Right lung (tissue), 5 donors: ENCODE measurements around the gene ZSWIM3. TPM values are rescaled to one million over a fixed set of nuclear protein-coding genes. Genes with fewer than 3 reads are reported as not detected.
A peak's percentile ranks its signal among the peaks of the same experiment; 100 is the strongest.
"Not testable (repeated sequence)": the region's sequence is repeated elsewhere in the genome, so short reads cannot be mapped to it uniquely, and the experiment has no call there.

Experiments
- DNase-seq, 2 donors: peaks; one replicate each; pipeline ENCODE4 v3.0.0-alpha.2; 2013
- polyA plus RNA-seq, 5 donors: library from polyadenylated mRNA; unstranded; fragments of 120-200 nt; gene quantifications; one replicate each; pipeline versions ENCODE4 v1.2.1 to v1.2.3, GENCODE V29; 2013; ENCODE audit warnings: inconsistent platforms in 1 of 5, low replicate concordance in 1 of 5; ENCODE audit not compliant: insufficient read length in 5 of 5, insufficient read depth in 1 of 5

The ZSWIM3 gene
- polyA plus RNA-seq, 5 donors = 5.0 to 5.9 (median 5.4) TPM

DNA sequence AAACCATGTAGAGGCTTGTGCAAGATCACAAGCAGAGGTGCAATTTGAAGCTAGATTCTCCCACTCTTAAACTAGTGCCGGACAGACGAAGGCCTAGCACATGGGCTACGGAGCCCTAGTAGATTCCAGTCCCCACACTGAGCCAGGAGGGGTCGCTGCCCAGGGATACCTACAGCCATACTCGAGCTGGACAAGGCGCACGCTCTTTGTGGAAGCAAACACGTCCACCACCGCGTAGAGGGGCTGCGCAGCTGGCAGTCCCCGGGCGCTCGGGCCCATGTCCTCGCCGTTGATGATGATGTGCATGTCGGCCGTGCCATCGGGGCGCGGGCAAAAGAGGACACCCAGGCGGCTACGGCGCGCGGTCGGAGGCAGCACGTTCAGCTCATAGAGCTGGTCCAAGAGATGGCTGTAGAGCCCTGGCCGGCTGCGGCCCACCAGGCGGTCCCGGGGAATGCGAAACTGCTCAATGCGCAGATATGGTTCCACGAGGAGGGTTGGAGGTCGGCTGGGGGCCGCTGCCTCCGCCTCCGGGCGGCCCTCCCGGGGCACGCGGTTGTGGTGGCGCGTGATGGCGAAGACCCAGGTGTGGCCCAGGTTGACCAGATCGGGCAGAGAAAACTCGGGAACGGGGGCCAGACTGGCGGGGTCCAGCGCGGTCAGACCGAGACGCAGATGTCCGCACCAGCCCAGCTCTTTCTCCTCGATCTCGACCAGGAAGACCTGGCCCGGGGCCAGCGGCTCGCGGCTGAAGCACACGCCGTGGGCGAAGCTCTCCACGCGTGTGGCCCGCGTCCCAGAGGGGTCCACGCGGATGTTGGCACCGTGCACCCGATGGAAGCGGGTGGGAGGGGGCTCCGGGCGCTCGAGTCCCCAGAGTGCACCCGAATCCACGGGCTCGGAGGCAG is 32.9 kb downstream of the ZSWIM3 start:
- DNase-seq = peak; percentile 70 to 76

DNA sequence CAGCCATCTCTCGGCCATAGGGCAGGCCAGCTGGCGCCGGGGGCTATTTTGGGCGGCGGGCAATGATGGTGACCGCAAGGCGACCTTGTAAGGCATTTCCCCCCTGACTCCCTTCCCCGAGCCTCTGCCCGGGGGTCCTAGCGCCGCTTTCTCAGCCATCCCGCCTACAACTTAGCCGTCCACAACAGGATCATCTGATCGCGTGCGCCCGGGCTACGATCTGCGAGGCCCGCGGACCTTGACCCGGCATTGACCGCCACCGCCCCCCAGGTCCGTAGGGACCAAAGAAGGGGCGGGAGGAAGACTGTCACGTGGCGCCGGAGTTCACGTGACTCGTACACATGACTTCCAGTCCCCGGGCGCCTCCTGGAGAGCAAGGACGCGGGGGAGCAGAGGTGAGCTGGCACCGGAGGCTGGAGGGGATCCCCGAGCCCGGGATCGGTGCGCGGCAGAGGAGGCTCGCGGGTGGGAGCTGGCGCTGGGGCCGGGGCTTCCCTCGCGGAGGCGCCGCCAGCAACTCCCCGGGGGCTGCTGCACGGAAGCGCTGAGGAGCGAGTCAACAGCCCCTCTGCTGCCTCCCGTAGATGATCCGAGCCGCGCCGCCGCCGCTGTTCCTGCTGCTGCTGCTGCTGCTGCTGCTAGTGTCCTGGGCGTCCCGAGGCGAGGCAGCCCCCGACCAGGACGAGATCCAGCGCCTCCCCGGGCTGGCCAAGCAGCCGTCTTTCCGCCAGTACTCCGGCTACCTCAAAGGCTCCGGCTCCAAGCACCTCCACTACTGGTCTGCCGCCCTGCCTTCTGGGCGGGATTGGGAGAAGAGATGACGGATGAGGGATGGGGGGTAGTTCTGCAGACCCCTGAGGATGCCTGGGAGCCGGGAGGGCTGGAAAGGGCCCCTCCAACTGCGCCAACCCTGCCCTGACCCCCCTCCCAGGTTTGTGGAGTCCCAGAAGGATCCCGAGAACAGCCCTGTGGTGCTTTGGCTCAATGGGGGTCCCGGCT is 33.9 kb downstream of the ZSWIM3 start, which contains the start of the genes CTSA and NEURL2:
CTSA (plus strand) TSS at position 351 of the 999 bp plus-strand sequence; CDS start at position 585, 234 bp downstream.
NEURL2 (minus strand) TSS at position 224 of the 999 bp plus-strand sequence; CDS start at position 7, 217 bp downstream.
- peak; percentile 88 to 91 for DNase-seq

DNA sequence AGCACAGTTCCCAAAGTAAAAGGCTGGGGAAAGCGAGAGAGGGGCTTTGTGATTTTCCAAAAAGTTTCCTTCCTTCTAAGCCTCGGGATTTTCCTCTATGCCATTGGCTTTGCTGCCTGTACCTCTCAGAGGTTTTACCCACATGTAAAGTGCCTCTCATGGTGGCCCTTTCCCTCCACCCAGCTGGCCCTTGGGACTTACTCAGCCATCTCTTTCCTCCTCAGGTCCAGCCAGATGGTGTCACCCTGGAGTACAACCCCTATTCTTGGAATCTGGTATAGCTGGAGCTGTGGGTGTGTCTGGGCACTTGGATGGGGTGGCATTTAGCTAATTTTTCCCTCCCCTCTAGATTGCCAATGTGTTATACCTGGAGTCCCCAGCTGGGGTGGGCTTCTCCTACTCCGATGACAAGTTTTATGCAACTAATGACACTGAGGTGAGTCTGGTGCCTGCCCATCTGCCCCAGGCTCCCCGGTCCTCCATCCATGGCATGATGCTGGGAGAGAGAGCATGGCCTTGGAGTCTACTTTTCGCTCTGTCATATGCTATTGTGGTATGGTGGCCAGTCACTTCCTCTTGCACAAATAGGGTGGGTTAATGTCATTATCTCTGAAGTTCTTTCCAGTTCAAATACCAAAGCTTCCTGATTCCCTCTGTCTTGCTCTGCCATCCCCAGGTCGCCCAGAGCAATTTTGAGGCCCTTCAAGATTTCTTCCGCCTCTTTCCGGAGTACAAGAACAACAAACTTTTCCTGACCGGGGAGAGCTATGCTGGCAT is 34.8 kb downstream of the ZSWIM3 start:
- DNase-seq = peak in 1 of 2 donors; percentile 2

DNA sequence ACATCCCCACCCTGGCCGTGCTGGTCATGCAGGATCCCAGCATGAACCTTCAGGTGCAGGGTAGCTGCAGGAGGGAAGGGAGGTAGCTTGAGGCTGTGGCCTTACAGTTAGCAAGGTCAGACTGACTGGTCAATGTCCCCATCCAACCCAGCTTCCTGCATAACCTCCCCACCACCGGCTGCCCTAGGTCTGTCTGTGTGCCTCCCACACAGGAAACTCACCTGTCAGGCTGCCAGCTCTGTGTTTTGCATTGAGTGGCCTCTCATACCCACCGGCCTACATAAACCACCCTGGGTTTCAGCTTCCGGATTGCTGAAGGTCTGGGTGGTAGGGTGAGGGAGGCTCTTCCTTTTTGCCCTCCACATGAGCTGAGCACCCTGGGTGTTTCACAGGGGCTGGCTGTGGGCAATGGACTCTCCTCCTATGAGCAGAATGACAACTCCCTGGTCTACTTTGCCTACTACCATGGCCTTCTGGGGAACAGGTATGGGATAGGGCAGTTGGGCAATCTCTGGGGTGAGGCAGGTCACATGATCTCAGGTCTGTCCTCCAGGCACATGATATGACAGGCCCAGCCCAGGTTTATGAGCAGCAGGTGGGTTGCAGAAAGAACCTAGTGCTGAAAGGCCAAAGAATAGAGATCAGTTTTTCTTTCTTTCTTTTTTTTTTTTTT is 35.5 kb downstream of the ZSWIM3 start:
- no peak for DNase-seq

DNA sequence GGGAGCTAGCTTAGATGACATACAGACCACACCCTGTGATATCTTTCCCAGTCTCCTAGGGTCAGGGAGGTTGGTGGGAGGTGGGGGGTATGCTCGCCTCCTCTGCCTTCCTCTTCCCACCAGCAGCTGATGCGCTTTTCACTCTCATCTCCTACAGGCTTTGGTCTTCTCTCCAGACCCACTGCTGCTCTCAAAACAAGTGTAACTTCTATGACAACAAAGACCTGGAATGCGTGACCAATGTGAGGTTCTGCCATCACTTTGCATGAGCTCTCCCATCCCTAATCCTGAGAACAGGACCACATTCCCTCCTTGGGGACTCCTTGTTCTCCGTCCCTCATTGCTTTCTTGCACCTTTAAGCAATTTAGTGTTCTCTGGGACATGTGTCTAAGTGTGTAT is 36.4 kb downstream of the ZSWIM3 start:
- no peak for DNase-seq

DNA sequence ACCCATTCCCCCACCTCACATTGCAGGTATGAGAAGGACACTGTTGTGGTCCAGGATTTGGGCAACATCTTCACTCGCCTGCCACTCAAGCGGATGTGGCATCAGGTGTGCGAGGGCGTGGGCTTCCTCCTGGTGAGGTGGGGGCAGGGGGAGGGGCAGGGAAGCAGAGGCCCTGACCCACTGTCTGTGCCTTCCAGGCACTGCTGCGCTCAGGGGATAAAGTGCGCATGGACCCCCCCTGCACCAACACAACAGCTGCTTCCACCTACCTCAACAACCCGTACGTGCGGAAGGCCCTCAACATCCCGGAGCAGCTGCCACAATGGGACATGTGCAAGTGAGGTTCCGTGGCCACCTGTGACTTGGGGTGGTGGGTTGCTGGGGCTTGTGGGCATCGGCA is 37.4 kb downstream of the ZSWIM3 start:
- no peak for DNase-seq

DNA sequence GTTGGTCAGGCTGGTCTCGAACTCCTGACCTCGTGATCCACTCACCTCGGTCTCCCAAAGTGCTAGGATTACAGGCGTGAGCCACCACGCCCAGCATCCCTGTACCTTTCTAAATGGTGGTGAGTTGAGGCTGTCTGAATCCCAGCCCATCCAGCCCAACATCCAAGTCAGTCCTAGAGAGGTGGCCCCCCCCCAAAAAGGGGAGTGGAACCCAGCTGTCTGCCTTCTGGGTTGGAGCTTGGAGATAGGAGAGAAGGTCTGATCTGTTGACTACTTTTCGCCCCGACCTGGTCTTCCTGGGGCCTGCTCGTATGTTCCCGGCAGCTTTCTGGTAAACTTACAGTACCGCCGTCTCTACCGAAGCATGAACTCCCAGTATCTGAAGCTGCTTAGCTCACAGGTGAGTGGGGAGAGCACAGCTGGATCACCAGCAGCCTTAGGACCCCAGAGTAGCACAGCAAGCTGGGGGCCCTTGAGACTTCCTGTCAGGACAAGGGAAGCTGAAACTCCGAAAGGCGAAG is 39.3 kb downstream of the ZSWIM3 start:
- DNase-seq = no peak

DNA sequence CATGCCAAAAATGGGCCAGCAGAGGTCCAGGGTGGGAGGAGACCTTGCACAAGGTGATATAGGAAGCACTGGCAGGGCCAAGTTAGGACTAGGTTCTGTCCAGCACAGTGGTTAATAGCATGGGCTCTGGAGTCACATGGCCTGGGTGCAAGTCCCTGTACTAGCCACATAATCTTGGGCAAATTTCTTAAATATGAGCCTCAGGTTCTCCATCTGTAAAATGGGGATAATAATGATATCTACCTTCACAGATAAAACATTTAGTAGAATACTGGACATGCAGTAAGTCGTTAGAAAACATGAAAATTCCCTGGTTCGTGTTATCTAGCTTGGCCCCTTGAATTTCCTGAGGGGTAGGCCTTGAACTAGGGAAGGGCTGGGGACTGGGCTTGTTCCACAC is 39.9 kb downstream of the ZSWIM3 start:
- DNase-seq = no peak

DNA sequence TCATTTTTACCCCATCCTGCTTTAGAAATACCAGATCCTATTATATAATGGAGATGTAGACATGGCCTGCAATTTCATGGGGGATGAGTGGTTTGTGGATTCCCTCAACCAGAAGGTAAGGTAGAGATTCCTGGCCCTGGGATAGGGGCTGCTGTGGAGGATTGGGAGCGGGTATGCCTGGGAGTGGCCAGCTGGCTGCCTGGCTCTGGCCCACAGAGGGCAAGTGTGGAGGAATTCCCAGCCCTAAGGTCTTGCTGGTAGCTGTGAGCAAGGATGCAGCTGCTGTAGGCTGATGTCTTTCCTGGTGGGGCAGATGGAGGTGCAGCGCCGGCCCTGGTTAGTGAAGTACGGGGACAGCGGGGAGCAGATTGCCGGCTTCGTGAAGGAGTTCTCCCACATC is 40.3 kb downstream of the ZSWIM3 start:
- no peak for DNase-seq

DNA sequence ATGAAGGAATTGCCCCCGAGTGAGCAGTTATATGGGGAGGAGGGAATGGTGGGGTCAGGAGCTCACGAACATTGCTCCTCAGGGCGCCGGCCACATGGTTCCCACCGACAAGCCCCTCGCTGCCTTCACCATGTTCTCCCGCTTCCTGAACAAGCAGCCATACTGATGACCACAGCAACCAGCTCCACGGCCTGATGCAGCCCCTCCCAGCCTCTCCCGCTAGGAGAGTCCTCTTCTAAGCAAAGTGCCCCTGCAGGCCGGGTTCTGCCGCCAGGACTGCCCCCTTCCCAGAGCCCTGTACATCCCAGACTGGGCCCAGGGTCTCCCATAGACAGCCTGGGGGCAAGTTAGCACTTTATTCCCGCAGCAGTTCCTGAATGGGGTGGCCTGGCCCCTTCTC is 40.9 kb downstream of the ZSWIM3 start:
- no peak for DNase-seq

DNA sequence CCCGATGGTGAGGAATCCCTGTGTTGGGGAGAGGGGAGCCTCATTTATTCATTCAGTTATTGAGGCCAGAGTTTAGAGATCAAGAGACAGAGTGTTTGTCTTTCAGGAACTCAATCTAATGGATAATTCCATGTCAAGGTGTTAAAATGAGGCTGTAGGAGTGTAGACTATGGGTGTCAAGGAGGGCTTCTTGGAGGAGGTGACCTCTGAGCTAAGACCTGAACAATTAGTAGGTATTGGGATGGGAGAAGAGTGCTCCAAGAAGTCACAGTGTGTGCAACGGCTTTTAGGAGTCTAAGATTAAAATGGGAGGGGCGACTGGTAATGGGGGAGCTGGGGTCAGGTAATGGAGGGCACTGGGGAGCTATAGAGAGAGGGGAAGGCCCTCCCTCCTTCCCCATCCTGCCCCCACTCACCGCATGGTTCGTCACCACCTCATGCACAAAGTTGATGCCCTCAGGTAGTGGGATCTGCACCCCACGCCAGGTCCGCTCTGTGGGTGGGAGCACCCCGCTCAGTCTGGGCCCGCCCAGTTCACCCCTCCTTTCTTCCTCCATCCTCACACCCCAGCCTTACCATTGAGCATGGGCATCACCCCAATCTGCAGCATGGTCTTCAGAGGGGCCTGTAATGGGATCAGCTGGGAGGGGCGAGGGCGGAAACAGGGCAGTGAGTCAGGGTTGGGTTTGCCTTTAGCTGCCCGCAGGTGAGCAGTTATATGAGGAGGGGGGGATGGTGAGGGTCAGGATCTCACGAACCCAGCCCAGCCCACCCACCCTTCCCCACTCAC is 41.8 kb downstream of the ZSWIM3 start:
- no peak for DNase-seq

DNA sequence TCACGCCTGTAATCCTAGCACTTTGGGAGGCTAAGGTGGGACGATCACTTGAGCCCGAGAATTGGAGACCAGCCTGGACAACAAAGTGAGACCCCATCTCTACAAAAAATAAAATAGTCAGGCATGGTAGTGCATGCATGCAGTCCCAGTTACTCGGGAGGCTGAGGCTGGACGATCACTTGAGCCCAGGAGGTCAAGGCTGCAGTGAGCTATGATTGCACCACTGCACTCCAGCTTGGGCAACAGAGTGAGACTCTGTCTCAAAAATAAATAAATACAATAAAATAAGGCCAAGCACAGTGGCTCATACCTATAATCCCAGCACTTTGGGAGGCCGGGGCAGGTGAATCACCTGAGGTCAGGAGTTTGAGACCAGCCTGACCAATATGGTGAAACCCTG is 43.9 kb downstream of the ZSWIM3 start:
- DNase-seq = not testable (repeated sequence)

DNA sequence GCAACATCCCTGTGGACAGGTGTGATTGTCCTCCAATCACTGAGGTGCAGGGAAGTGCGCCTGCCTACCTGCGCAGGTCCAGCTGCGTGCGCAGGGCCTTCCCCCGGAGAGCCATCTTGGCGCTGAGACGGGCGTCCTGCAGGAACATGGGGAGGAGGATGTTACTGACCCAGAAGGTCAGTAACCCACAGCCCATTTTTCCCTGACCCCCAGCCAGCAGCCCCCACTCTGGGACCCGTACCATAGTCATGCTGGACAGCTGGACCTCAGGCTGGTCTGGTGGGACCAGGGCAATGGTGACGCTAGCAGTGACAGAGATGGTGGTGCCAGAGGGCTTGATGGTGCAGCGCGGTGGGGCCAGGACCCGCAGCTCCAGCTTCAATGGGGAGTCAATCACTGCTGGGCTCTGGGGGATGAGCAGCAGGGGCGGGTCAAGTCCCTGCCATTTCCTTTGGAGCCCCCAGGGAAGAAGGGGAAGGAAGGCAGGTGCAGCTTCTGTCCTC is 44.8 kb downstream of the ZSWIM3 start:
- DNase-seq = no peak

DNA sequence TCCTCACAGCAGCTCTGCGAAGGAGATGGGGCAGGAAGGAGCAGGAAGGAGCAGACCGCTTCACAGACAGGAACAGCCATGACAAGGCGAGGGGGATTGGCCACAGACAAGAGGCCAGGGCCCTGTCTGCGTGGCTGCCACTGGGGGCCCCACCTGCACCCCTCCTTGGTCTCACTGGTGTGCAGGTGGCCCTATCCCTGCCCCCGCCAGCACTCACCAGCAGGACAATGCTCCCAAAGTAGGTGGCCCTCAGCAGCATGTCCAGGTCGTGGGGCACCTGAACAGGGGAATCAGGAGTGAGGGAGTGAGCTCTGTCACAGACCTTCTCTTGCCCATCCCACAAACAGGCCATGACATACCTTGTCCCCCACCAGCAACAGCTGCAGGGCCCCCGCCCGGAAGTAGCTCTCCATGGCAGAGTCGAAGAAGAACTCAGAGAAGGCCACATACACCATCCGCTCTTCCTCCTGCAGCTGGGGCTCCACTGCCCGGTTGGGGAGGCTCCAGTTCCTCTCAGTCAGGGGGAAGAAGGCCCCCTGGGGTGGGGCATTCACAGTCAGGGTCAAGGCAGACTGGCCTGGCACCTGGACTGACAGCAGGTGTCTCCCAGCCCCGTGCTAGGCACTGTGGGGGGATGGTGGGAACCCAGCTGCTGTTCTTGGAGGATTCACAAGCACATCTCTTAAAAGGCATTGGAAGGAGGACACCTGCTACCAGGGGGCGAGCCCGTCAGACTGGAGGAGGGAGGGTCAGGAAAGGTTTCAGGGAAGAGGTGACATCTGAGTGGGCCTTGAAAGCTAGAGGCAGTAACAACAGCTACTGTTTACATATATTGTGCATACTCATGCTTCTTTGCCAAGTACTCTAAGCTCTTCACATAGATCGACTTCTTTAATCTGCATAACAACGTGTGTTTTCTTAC is 47.4 kb downstream of the ZSWIM3 start:
- no peak for DNase-seq

DNA sequence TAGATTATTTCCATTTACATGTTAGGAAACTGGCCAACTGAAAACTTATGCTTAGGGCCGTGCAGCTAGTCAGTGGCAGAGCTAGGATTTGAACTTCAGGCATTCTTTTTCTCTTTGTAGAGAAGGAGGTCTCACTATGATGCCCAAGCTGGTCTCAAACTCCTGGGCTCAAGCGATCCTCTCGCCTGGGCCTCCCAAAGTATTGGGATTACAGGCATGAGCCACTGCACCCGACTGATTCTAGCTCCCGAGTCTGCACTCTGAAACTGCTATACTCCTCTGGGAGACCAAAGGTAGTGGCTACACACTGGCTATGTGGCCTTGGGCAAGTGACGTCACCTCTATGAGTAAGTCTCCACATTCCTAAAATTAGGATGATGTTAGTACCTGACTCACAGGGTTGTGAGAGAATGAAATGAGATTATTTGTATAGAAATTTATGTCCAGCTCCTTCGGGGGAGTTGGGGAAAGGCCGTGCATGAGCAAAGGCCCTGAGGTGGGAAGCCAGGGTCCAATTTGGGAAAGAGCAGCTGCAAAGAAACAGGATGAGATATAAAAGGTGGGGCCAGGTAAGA is 48.2 kb downstream of the ZSWIM3 start:
- no peak for DNase-seq

DNA sequence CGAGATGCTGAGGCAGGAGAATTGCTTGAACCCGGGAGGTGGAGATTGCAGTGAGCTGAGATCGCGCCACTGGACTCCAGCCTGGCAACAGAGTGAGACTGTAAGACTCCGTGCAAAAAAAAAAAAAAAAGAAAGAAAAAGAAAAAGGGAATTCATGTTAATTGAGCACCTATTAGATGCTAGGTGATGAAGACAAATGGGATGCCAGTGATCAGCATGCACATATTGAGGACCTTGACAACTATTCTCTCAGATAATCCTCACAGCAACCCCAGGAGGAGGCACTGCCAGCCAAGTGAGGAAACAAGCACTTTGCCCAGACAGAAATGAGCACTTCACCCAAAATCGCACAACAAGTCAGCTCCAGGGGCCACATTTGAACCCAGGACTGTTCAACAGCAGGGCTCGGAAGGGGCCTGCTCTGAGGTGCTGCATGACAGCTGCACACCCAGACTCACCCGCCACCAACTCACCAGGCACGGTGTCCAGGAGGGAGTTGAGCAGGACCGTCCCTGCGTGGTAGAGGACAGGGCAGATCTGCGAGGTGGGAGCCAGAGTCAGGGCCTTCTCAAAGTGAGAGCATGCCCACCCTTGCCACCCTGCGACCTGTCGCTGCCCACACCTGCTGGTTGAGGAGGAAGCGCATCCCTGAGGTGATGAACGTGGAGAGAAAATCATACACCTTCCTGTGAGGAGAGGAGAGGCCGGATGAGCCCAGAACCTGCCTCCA is 50.0 kb downstream of the ZSWIM3 start:
- no peak for DNase-seq

DNA sequence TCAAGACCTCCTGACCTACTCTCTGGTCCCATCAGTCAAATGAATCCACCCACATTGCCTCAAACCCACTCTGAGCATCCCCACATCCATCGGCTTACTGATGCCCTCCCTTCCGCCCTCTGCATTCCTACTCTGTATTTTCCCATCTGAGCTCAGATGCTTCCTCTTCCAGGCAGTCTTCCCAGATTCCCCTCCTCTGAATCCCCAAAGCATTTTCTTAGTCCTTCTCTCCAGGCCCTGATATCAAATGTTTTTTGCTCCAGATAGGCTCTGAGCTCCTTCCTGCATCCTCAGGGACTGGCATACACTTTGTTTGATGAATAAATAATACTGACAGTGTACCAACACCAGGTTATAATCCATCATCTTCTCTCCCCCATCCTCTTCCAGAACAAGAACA is 50.7 kb downstream of the ZSWIM3 start:
- DNase-seq = no peak
